Esophagus squamous epithelium (tissue), 5 donors: Measurements from ENCODE around the gene IRF4. TPM values are rescaled to one million over a fixed set of nuclear protein-coding genes. Genes with fewer than 3 reads are reported as not detected.
A peak's percentile ranks its signal among the peaks of the same experiment; 100 is the strongest.

ENCODE experiments used
- DNase-seq: peaks from one replicate; lab custom pipeline; 2025; lab: John Stamatoyannopoulos, UW
- H3K27ac ChIP-seq, 4 donors: fragments of 200-600 bp; sonication (generic); one replicate each; pipeline ENCODE4 v1.5.1; 2016 to 2019; ENCODE audit warnings: mild to moderate bottlenecking in 1 of 4
- H3K27me3 ChIP-seq, 4 donors: fragments of 200-600 bp; sonication (generic); 1 replicate in 3 of 4; 2 replicates in 1 of 4; pipeline versions ENCODE4 v1.5.1 to v1.6.0; 2017 to 2021; ENCODE audit warnings: antibody characterized with exemption in 1 of 4
- H3K36me3 ChIP-seq, 3 donors: fragments of 200-600 bp; sonication (generic); one replicate each; pipeline ENCODE4 v1.5.1; 2016 to 2019
- H3K4me1 ChIP-seq, 3 donors: fragments of 200-600 bp; sonication (generic); one replicate each; pipeline ENCODE4 v1.5.1; 2017 to 2019
- H3K4me3 ChIP-seq, 4 donors: fragments of 200-600 bp; sonication (generic); 1 replicate in 3 of 4; 2 replicates in 1 of 4; pipeline ENCODE4 v1.5.1; 2016 to 2019; ENCODE audit warnings: mild to moderate bottlenecking in 2 of 4, moderate library complexity in 1 of 4
- H3K9me3 ChIP-seq, 3 donors: fragments of 200-600 bp; sonication (generic); one replicate each; pipeline ENCODE4 v1.5.1; 2016 to 2019
- CTCF ChIP-seq, 6 experiments: fragments of 450-650 bp in 4 of 6; fragments of 200-600 bp in 2 of 6; sonication (generic) in 2 of 6; IDR thresholded peaks; one replicate each; pipeline ENCODE4 v1.5.1; 2016 to 2019; ENCODE audit warnings: antibody characterized with exemption in 6 of 6, mild to moderate bottlenecking in 4 of 6, moderate library complexity in 4 of 6
- POLR2A ChIP-seq, 4 donors: fragments of 450-650 bp; IDR thresholded peaks; one replicate each; pipeline ENCODE4 v1.6.1; 2017; ENCODE audit warnings: antibody characterized with exemption in 4 of 4, mild to moderate bottlenecking in 4 of 4, moderate library complexity in 3 of 4
- WGBS, 2 donors: methylation state at CpG; one replicate each; pipeline ENCODE4 v1.1.5; 2018; 5-methylcytosine and 5-hydroxymethylcytosine counted together
- intact Hi-C: fragments of 100-400 bp; cut with DNase I; formaldehyde crosslinking; loops from one replicate; pipeline ENCODE4 v1.15.0; 2022
- total RNA-seq, 4 donors: library from RNA; depleted of rRNA; stranded (reverse); fragments of >200 nt; gene quantifications; one replicate each; pipeline ENCODE4 v1.1.0, GENCODE V29; 2016
- donor health status: DM: yes; HTN: yes; CAD: no.

The IRF4 gene
- total RNA-seq, 4 donors from 2014 or later, result 0.40 to 1.9 (median 1.2) TPM

- Histone ChIP-seq H3K9me3 (no peaks in the 10 kb centered on the region), H3K4me1 (peaks cover 0 to 7% (median 0%) of the 10 kb centered on the region in 3 donors), H3K27ac (peak overlapping the region in 2 of 4 donors; percentile 30 to 46), H3K36me3 (no peaks in the 10 kb centered on the region), H3K27me3 (peaks cover 0 to 6% (median 0%) of the 10 kb centered on the region in 4 donors), H3K4me3 (no peak overlapping the region)
- WGBS, 2 donors, result 56 to 76% methylated on average over 3 to 7 of the region's 13 CpGs
- TF ChIP-seq CTCF (IDR thresholded peaks at IDR 0.05) (no peak), POLR2A (IDR thresholded peaks at IDR 0.05) (no peak)
- intact Hi-C loops, result no loop called here
- DNase-seq, result no peak
These were observed 61.6 kb downstream of the IRF4 start for GRCh38 chr6:453152-453551.

GRCh38 chr6:454148-454991 is 62.8 kb downstream of the IRF4 start:
- DNase-seq, result no peak
- H3K9me3 ChIP-seq, result no peaks in the 10 kb centered on the region
- no peak overlapping the region for H3K27ac ChIP-seq
- intact Hi-C loops, result no loop called here
- peaks cover 0 to 7% (median 0%) of the 10 kb centered on the region in 3 donors for H3K4me1 ChIP-seq
- WGBS, 2 donors, result 41 to 51% methylated on average over 5 of the region's 5 CpGs
- H3K27me3 ChIP-seq, result peaks cover 0 to 6% (median 0%) of the 10 kb centered on the region in 4 donors
- no peak for TF ChIP-seq POLR2A (IDR thresholded peaks at IDR 0.05)
- no peak for TF ChIP-seq CTCF (IDR thresholded peaks at IDR 0.05)
- no peak overlapping the region for H3K4me3 ChIP-seq
- no peaks in the 10 kb centered on the region for H3K36me3 ChIP-seq

- Histone ChIP-seq H3K36me3 (no peaks in the 10 kb centered on the region), H3K27ac (no peak overlapping the region), H3K9me3 (no peaks in the 10 kb centered on the region), H3K4me3 (no peak overlapping the region), H3K4me1 (peaks cover 0 to 7% (median 0%) of the 10 kb centered on the region in 3 donors), H3K27me3 (peaks cover 0 to 6% (median 0%) of the 10 kb centered on the region in 4 donors)
- TF ChIP-seq CTCF (IDR thresholded peaks at IDR 0.05), result no peak
- TF ChIP-seq POLR2A (IDR thresholded peaks at IDR 0.05), result no peak
- DNase-seq, result no peak
- 74 to 78% methylated on average over 11 of the region's 11 CpGs for WGBS, 2 donors
- intact Hi-C loops, result no loop called here
These were observed 63.5 kb downstream of the IRF4 start for GRCh38 chr6:455006-455585.

GRCh38 chr6:455835-456234 is 64.3 kb downstream of the IRF4 start:
- H3K4me1 ChIP-seq, result peaks cover 0 to 7% (median 0%) of the 10 kb centered on the region in 3 donors
- intact Hi-C loops, result no loop called here
- no peak overlapping the region for H3K4me3 ChIP-seq
- H3K9me3 ChIP-seq, result no peaks in the 10 kb centered on the region
- TF ChIP-seq POLR2A (IDR thresholded peaks at IDR 0.05) (no peak), CTCF (IDR thresholded peaks at IDR 0.05) (no peak)
- H3K27ac ChIP-seq, result no peak overlapping the region
- peaks cover 0 to 6% (median 0%) of the 10 kb centered on the region in 4 donors for H3K27me3 ChIP-seq
- DNase-seq, result no peak
- no peaks in the 10 kb centered on the region for H3K36me3 ChIP-seq
- WGBS, 2 donors, result 91 to 94% methylated on average over 5 to 7 of the region's 8 CpGs

GRCh38 chr6:456358-456867 is 64.9 kb downstream of the IRF4 start:
- TF ChIP-seq POLR2A (IDR thresholded peaks at IDR 0.05) (no peak), CTCF (IDR thresholded peaks at IDR 0.05) (no peak)
- WGBS, 2 donors, result 87 to 91% methylated on average over 2 to 4 of the region's 5 CpGs
- peaks cover 0 to 7% (median 0%) of the 10 kb centered on the region in 3 donors for H3K4me1 ChIP-seq
- peaks cover 0 to 2% (median 0%) of the 10 kb centered on the region in 4 donors for H3K27me3 ChIP-seq
- H3K9me3 ChIP-seq, result no peaks in the 10 kb centered on the region
- intact Hi-C loops, result no loop called here
- DNase-seq, result no peak
- no peak overlapping the region for H3K4me3 ChIP-seq
- no peak overlapping the region for H3K27ac ChIP-seq
- no peaks in the 10 kb centered on the region for H3K36me3 ChIP-seq
